ENCODE data around the gene SLC19A3. TPM values are rescaled to one million over a fixed set of nuclear protein-coding genes. Genes with fewer than 3 reads are reported as not detected.

SLC19A3 gene
- total and polyA plus RNA-seq, 4 experiments from 2014 or later, result not detected

DNA sequence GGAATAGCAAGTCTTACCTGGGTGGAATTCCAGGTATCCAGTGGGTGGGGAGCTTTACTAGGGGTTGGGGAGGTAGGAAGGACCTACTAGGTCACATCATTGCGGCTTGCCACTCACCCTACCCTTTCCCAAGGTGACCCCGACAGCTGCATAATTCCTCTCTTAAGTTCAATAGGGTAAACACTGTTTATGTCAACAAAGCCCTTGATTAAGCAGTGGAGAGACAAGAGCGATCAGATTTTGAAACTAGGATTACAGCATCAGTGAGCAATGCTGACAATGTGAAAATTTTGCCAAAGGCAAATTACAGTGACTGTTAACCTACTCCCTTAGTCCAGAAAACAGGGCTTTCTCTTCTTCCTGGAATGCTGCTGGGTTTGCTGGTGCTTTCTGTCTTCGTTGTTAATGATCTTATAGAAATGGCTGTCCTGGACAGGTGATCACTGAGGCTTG is 14.5 kb downstream of the SLC19A3 start:
- Mint-ChIP-seq H3K4me1 (no peaks in the 10 kb centered on the region), H3K27ac (no peak overlapping the region), H3K27me3 (peaks cover 22 to 24% of the 10 kb centered on the region in 2 donors), H3K36me3 (no peaks in the 10 kb centered on the region), H3K4me3 (no peak overlapping the region), H3K9me3 (no peaks in the 10 kb centered on the region)
- CTCF ChIA-PET (ENCODE audit: partially characterized antibody), result interaction anchor here (0.6 kb wide), 1 partner anchor 10 kb away, joined by 4 read pairs; no protein-coding TSS in a partner anchor
- Histone ChIP-seq H3K36me3 (ENCODE audit: insufficient read depth, low read length) (no peaks in the 10 kb centered on the region), H3K4me1 (ENCODE audit: insufficient read depth, low read length) (no peaks in the 10 kb centered on the region), H3K27ac (ENCODE audit: low read depth, low read length) (no peak overlapping the region), H3K9me3 (ENCODE audit: control insufficient read depth in 1 of 2, low read length in 2 of 2) (no peaks in the 10 kb centered on the region), H3K27me3 (ENCODE audit: insufficient read depth, low read length) (no peaks in the 10 kb centered on the region), H3K4me3 (ENCODE audit: low read length in 2 of 2) (no peak overlapping the region)
- DNase-seq, result no peak
- intact Hi-C loops (cut with micrococcal nuclease), result no loop called here
- POLR2A ChIA-PET (ENCODE audit: partially characterized antibody), result no interaction called here

GRCh38 chr2:227701556-227701955 is 16.3 kb downstream of the SLC19A3 start:
- H3K9me3 Mint-ChIP-seq, result no peaks in the 10 kb centered on the region
- Histone ChIP-seq H3K27me3 (ENCODE audit: insufficient read depth, low read length) (no peaks in the 10 kb centered on the region), H3K4me3 (ENCODE audit: low read length in 2 of 2) (no peak overlapping the region), H3K4me1 (ENCODE audit: insufficient read depth, low read length) (no peaks in the 10 kb centered on the region), H3K36me3 (ENCODE audit: insufficient read depth, low read length) (no peaks in the 10 kb centered on the region), H3K27ac (ENCODE audit: low read depth, low read length) (no peak overlapping the region), H3K9me3 (ENCODE audit: control insufficient read depth in 1 of 2, low read length in 2 of 2) (no peaks in the 10 kb centered on the region)
- no peaks in the 10 kb centered on the region for H3K4me1 Mint-ChIP-seq
- ChIA-PET CTCF (ENCODE audit: partially characterized antibody) (no interaction called here), POLR2A (ENCODE audit: partially characterized antibody) (no interaction called here)
- DNase-seq, result no peak
- H3K4me3 Mint-ChIP-seq, result no peak overlapping the region
- no peak overlapping the region for H3K27ac Mint-ChIP-seq
- no peaks in the 10 kb centered on the region for H3K36me3 Mint-ChIP-seq
- intact Hi-C loops (cut with micrococcal nuclease), result no loop called here
- peaks cover 19 to 23% of the 10 kb centered on the region in 2 donors for H3K27me3 Mint-ChIP-seq

GRCh38 chr2:227696990-227697679 is 20.7 kb downstream of the SLC19A3 start:
- Mint-ChIP-seq H3K27ac (no peak overlapping the region), H3K36me3 (no peaks in the 10 kb centered on the region), H3K4me1 (no peaks in the 10 kb centered on the region), H3K9me3 (no peaks in the 10 kb centered on the region), H3K4me3 (no peak overlapping the region), H3K27me3 (peaks cover 9 to 14% of the 10 kb centered on the region in 2 donors)
- no peak overlapping the region for H3K27ac ChIP-seq (ENCODE audit: low read depth, low read length)
- H3K4me3 ChIP-seq (ENCODE audit: low read length in 2 of 2), result no peak overlapping the region
- no peaks in the 10 kb centered on the region for H3K9me3 ChIP-seq (ENCODE audit: control insufficient read depth in 1 of 2, low read length in 2 of 2)
- CTCF ChIA-PET (ENCODE audit: partially characterized antibody), result no interaction called here
- DNase-seq, result no peak
- H3K4me1 ChIP-seq (ENCODE audit: insufficient read depth, low read length), result no peaks in the 10 kb centered on the region
- intact Hi-C loops (cut with micrococcal nuclease), result no loop called here
- H3K27me3 ChIP-seq (ENCODE audit: insufficient read depth, low read length), result no peaks in the 10 kb centered on the region
- POLR2A ChIA-PET (ENCODE audit: partially characterized antibody), result no interaction called here
- H3K36me3 ChIP-seq (ENCODE audit: insufficient read depth, low read length), result no peaks in the 10 kb centered on the region

DNA sequence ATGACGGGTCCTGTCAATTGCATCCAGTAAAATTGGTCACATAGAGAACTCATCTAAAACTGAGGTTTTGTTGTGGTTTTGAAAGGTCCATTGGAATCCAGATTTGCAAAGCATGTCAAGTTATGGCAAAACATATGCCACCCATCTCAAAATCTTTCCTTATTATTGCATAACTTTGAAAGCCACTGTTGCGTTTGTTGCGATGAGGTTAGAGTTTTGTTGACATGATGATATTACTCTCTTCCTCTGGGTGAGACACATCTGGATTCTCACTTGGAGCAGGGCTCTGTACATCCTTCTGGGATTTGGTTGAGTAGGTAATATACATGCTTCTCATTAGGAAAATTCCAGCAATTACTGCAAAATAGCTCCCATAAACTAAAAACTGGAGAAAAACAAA is 30.6 kb downstream of the SLC19A3 start:
- Mint-ChIP-seq H3K4me1 (no peaks in the 10 kb centered on the region), H3K27me3 (peaks cover 12 to 23% of the 10 kb centered on the region in 2 donors), H3K9me3 (peaks cover 0 to 2% (median 0%) of the 10 kb centered on the region in 8 donors), H3K4me3 (no peak overlapping the region), H3K36me3 (no peaks in the 10 kb centered on the region), H3K27ac (no peak overlapping the region)
- no peak for DNase-seq
- intact Hi-C loops (cut with micrococcal nuclease), result no loop called here
- H3K36me3 ChIP-seq (ENCODE audit: insufficient read depth, low read length), result no peaks in the 10 kb centered on the region
- ChIA-PET POLR2A (ENCODE audit: partially characterized antibody) (no interaction called here), CTCF (ENCODE audit: partially characterized antibody) (no interaction called here)
- no peaks in the 10 kb centered on the region for H3K4me1 ChIP-seq (ENCODE audit: insufficient read depth, low read length)
- H3K27ac ChIP-seq (ENCODE audit: low read depth, low read length), result no peak overlapping the region
- H3K4me3 ChIP-seq (ENCODE audit: low read length in 2 of 2), result no peak overlapping the region
- H3K27me3 ChIP-seq (ENCODE audit: insufficient read depth, low read length), result no peaks in the 10 kb centered on the region
- no peaks in the 10 kb centered on the region for H3K9me3 ChIP-seq (ENCODE audit: control insufficient read depth in 1 of 2, low read length in 2 of 2)

- POLR2A ChIA-PET (ENCODE audit: partially characterized antibody), result no interaction called here
- H3K27me3 Mint-ChIP-seq, result peaks cover 5 to 13% of the 10 kb centered on the region in 2 donors
- H3K36me3 Mint-ChIP-seq, result no peaks in the 10 kb centered on the region
Measured at GRCh38 chr2:227684258-227684657, 33.6 kb downstream of the SLC19A3 start.

DNA sequence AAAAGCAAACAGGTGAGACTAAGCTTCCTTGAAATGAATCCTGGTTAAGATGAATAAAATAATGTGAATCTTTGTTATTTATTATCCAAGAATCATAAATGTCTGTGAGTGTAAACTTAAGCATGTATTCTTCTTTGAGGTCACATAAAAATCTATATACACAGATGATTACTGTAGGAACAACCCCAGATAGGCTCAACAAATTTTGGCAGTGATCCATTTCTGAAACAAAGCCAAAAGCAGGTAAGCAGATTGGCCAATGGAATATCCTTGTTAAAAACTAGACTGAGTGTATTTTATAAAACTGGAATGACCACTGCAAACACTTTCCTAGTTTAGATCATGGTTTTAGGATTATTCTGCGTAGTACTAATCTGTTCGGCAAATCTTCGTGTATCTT is 39.9 kb downstream of the SLC19A3 start:
- no peaks in the 10 kb centered on the region for H3K27me3 ChIP-seq (ENCODE audit: insufficient read depth, low read length)
- H3K27me3 Mint-ChIP-seq, result peaks cover 1 to 8% of the 10 kb centered on the region in 2 donors
- ChIA-PET POLR2A (ENCODE audit: partially characterized antibody) (no interaction called here), CTCF (ENCODE audit: partially characterized antibody) (no interaction called here)
- no peak overlapping the region for H3K27ac Mint-ChIP-seq
- intact Hi-C loops (cut with micrococcal nuclease), result no loop called here
- H3K36me3 ChIP-seq (ENCODE audit: insufficient read depth, low read length), result no peaks in the 10 kb centered on the region
- H3K36me3 Mint-ChIP-seq, result no peaks in the 10 kb centered on the region
- H3K4me3 Mint-ChIP-seq, result no peak overlapping the region
- no peak overlapping the region for H3K27ac ChIP-seq (ENCODE audit: low read depth, low read length)
- H3K9me3 Mint-ChIP-seq, result no peaks in the 10 kb centered on the region
- no peak overlapping the region for H3K4me3 ChIP-seq (ENCODE audit: low read length in 2 of 2)
- no peaks in the 10 kb centered on the region for H3K4me1 ChIP-seq (ENCODE audit: insufficient read depth, low read length)
- H3K4me1 Mint-ChIP-seq, result no peaks in the 10 kb centered on the region
- no peaks in the 10 kb centered on the region for H3K9me3 ChIP-seq (ENCODE audit: control insufficient read depth in 1 of 2, low read length in 2 of 2)
- no peak for DNase-seq

More at GRCh38 chr2:227684258-227684657, 33.6 kb downstream of the SLC19A3 start:
- H3K9me3 ChIP-seq (ENCODE audit: control insufficient read depth in 1 of 2, low read length in 2 of 2), result no peaks in the 10 kb centered on the region
- no peak overlapping the region for H3K4me3 Mint-ChIP-seq
- no peak overlapping the region for H3K27ac Mint-ChIP-seq
- no peaks in the 10 kb centered on the region for H3K27me3 ChIP-seq (ENCODE audit: insufficient read depth, low read length)
- no peak overlapping the region for H3K27ac ChIP-seq (ENCODE audit: low read depth, low read length)
- DNase-seq, result no peak
- no peaks in the 10 kb centered on the region for H3K36me3 ChIP-seq (ENCODE audit: insufficient read depth, low read length)
- no peaks in the 10 kb centered on the region for H3K4me1 Mint-ChIP-seq
- no peaks in the 10 kb centered on the region for H3K9me3 Mint-ChIP-seq
- H3K4me3 ChIP-seq (ENCODE audit: low read length in 2 of 2), result no peak overlapping the region
- CTCF ChIA-PET (ENCODE audit: partially characterized antibody), result no interaction called here
- intact Hi-C loops (cut with micrococcal nuclease), result no loop called here
- no peaks in the 10 kb centered on the region for H3K4me1 ChIP-seq (ENCODE audit: insufficient read depth, low read length)

- ChIA-PET POLR2A (ENCODE audit: partially characterized antibody) (no interaction called here), CTCF (ENCODE audit: partially characterized antibody) (no interaction called here)
- no peaks in the 10 kb centered on the region for H3K4me1 ChIP-seq (ENCODE audit: insufficient read depth, low read length)
- intact Hi-C loops (cut with micrococcal nuclease), result no loop called here
- H3K27ac ChIP-seq (ENCODE audit: low read depth, low read length), result no peak overlapping the region
- no peaks in the 10 kb centered on the region for H3K4me1 Mint-ChIP-seq
- no peaks in the 10 kb centered on the region for H3K27me3 ChIP-seq (ENCODE audit: insufficient read depth, low read length)
- no peaks in the 10 kb centered on the region for H3K9me3 Mint-ChIP-seq
- H3K4me3 Mint-ChIP-seq, result no peak overlapping the region
- no peaks in the 10 kb centered on the region for H3K36me3 ChIP-seq (ENCODE audit: insufficient read depth, low read length)
- peaks cover 1 to 11% of the 10 kb centered on the region in 2 donors for H3K27me3 Mint-ChIP-seq
- H3K4me3 ChIP-seq (ENCODE audit: low read length in 2 of 2), result no peak overlapping the region
- no peak overlapping the region for H3K27ac Mint-ChIP-seq
- no peaks in the 10 kb centered on the region for H3K9me3 ChIP-seq (ENCODE audit: control insufficient read depth in 1 of 2, low read length in 2 of 2)
- no peak for DNase-seq
- no peaks in the 10 kb centered on the region for H3K36me3 Mint-ChIP-seq
Measured at GRCh38 chr2:227674485-227674884, 43.3 kb downstream of the SLC19A3 start.
